CD4-positive, alpha-beta T cell treated with Interleukin-17A for 4 hours (primary cell): ENCODE measurements around the gene GLDC.
"Not testable (repeated sequence)": the region's sequence is repeated elsewhere in the genome, so short reads cannot be mapped to it uniquely, and the experiment has no call there.

Experiments used
- DNase-seq: peaks from one replicate; pipeline ENCODE4 v3.0.0-alpha.2; 2020; ENCODE audit warnings: mixed read lengths

The GLDC gene

GRCh38 chr9:6660512-6660911 lies 15.0 kb upstream of the GLDC start:
- DNase-seq: no peak

- DNase-seq: no peak
Observed at GRCh38 chr9:6658628-6659353, 13.3 kb upstream of the GLDC start.

DNA sequence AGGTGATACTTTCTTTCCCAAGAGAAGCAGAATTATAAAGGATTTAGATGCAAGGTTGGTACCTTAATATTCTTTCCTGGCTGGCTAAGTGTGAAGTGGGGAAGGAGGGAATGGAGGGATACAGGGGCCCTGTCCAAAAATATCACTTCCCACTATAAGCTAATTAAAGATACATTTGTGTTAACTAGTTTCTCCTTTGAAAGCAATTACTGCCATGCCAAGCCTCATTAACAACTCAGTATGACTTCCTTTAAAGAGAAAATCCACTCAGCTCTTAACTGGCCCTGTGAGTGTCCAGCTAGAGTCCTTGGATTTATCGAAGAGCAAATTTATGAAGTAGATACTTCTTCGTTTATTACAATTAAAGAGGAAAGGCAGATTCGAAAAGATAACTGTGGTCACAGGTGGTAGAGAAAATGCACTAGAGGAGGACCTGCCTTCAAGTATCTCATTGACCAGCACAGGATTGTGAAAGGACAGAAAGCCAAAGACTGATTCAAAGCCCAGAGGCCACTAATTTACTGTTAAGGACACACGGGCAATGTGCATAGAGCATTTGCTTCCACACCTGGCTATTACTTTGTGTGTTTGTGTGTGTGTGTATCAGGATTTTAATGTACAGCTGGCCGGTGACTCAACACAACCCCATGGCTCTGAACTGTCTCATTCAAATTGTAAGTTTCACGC lies 11.2 kb upstream of the GLDC start:
- DNase-seq: no peak

- no peak for DNase-seq
Observed at GRCh38 chr9:6655036-6655435, 9.5 kb upstream of the GLDC start.

DNA sequence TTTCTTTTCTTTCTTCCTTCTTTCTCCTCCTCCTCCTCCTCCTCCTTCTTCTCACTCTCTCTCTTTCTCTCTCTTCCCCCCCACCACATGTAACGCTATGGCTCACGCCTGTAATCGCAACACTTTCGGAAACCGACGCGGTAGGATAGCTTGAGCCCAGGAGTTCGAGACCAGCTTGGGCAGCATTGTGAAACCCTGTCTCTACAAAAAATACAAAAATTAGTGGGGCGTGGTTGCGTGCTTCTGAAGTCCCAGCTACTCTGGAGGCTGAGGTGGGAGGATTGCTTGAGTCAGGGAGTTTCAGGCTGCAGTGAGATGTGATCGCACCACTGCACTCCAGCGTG lies 736 bp upstream of the GLDC start:
- DNase-seq: peak; percentile 12

- peak; percentile 25 for DNase-seq
Observed at GRCh38 chr9:6645105-6645354, 499 bp downstream of the GLDC start.

DNA sequence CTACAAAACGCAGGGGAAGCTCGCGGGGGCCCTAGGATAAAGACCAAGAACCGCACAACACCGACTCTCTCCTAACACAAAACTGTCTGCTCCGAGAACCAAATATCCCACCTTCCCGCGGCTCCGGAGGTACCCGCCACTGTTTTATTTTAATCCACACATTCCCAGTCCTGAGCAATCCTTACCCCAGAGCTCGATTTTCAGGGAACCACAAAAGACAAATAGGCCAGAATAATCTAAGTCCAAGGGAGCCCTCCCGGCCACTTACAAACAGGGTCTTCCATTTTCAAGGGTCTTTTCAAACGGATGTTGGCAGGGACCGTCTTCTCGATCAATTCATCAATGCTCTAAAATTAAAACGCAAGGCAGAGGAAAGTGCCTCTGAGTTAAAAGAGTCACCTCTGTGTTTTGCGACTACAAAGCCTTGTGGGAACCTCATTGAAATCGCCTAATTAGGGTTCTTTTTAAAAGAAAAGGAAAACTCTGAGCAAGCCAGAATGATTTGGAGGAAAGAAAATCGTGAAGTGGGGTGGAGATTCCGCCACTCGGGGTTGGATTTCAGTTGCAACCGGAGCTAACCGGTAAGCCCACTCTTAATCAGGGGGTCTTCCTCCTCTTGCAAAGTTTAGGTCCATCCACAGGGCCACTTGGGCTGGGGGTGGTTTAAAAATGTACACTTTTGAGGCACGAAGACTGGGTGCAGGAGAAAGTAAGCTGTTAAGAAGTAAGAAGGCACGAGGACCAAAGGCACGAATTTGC lies 1.0 kb downstream of the GLDC start:
- no peak for DNase-seq

- no peak for DNase-seq
Observed at GRCh38 chr9:6641961-6642360, 3.6 kb downstream of the GLDC start.

GRCh38 chr9:6641561-6641960 lies 4.0 kb downstream of the GLDC start:
- DNase-seq: no peak

DNA sequence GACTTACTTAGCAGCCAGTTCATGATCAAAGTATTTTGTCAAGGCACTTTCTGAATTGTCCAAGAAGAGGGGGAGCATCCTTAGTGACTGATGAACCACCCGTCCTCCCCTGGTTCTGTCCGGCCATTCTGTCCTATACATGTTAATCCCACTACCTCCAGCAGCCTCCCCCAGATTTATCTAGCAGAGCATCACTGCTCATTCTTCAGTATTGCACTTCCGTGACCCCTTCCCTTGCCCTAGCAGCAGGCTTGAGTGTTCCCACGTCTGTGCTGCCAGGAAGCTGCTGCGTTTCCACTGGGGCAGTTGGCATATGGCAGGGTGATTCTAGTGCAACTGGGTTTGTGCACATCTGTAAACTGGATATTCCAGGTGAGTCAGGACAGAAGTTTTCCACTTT lies 4.5 kb downstream of the GLDC start:
- no peak for DNase-seq

GRCh38 chr9:6640268-6641051 lies 5.1 kb downstream of the GLDC start:
- DNase-seq: no peak

DNA sequence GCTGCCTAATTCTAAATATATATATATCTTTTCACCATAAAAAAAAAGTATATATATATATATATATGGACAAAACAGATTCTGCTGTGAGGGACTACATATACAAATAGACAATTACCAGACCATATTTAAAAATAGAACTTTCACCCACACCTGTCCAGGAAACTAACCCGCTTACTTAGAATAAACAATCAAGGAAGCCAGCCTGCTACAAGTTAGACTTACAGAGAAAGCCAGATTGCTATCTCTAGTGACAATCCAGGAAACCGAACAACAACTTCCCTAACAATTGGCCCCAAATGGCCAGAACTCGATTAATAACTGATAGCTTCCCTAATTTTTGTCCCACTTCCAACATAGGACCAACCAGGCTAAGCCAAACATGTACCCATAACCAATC lies 5.9 kb downstream of the GLDC start:
- no peak for DNase-seq

GRCh38 chr9:6634444-6634843 lies 11.1 kb downstream of the GLDC start:
- no peak for DNase-seq

GRCh38 chr9:6633378-6633777 lies 12.2 kb downstream of the GLDC start:
- no peak for DNase-seq

GRCh38 chr9:6632516-6633183 lies 12.9 kb downstream of the GLDC start:
- no peak for DNase-seq

DNA sequence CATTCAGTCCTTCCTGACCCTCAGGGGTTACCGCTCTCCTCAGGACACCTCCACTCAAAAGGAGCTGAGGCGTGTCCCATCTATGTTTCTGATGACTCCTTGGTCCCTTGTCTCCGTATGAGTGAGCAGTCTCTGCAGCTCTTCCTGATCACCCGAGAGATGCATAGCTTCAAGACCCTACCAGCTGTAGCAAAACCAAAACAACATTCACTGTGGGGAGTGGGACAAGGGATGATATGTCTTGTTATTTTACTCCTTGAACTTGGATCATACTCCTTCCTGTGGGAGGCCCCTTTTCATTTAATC lies 14.4 kb downstream of the GLDC start:
- no peak for DNase-seq

- peak; percentile 11 for DNase-seq
Observed at GRCh38 chr9:6630502-6631206, 14.9 kb downstream of the GLDC start.

- DNase-seq: no peak
Observed at GRCh38 chr9:6628704-6629103, 16.8 kb downstream of the GLDC start.

DNA sequence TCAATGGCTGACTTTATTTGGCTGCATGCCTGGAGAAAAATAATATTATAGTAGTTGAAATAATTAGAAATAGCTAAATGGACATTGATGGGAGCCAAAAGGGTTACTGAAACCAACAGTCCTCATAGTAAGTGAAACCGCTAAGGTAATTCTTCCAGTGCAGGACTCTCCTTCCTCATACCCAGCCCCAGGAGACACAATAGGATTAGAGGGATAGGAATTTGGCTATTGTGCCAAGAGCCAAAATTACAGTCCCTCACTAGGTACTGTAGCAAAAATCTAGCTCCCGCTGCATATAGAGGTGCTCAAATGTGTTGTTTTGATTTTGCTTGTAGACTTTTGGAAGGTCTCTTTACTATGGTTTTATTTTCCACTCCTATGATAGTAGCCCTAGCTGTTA lies 20.2 kb downstream of the GLDC start:
- DNase-seq: no peak

- not testable (repeated sequence) for DNase-seq
Observed at GRCh38 chr9:6622784-6623183, 22.7 kb downstream of the GLDC start.

DNA sequence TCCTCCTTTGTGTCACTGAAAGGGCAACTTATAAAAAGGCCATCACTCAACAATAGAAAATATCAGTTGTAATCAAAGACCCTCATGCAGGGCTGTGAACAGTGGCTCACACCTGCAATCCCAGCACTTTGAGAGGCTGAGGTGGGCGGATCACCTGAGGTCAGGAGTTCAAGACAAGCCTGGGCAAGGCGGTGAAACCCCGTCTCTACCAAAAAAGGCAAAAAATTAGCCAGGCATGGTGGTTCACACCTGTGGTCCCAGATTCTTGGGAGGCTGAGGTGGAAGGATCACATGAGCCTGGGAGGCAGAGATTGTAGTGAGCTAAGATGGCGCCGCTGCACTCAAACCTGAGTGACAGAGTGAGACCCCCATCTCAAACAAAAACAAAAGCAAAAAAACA lies 24.7 kb downstream of the GLDC start:
- DNase-seq: no peak

- DNase-seq: no peak
Observed at GRCh38 chr9:6620353-6620752, 25.2 kb downstream of the GLDC start.

GRCh38 chr9:6619909-6620308 lies 25.6 kb downstream of the GLDC start:
- no peak for DNase-seq
